H1 (cell line): ENCODE data around the gene MARCKS. TPM values are rescaled to one million over a fixed set of nuclear protein-coding genes. Genes with fewer than 3 reads are reported as not detected.

ENCODE experiments used
- BACH1 ChIP-seq: IDR thresholded peaks from 2 replicates; pipeline ENCODE4 v1.6.1; 2012; ENCODE audit warnings: low read length, improper control_type of control experiment
- CBX5 ChIP-seq: fragments of 300-800, 300-1000 bp; sonication (generic); IDR thresholded peaks from 2 replicates; pipeline ENCODE4 v1.7.1; 2016; ENCODE audit warnings: antibody characterized with exemption, low read length, low read depth
- KDM4A ChIP-seq: IDR thresholded peaks from one replicate; pipeline ENCODE4 v1.7.1; 2012; ENCODE audit warnings: low read depth, mild to moderate bottlenecking, moderate library complexity, low read length, inconsistent platforms; ENCODE audit not compliant: severe bottlenecking
- MAFK ChIP-seq: IDR thresholded peaks from 2 replicates; pipeline ENCODE4 v1.6.1; 2012; ENCODE audit warnings: low read depth, mild to moderate bottlenecking, improper control_type of control experiment, low read length
- NANOG ChIP-seq: IDR thresholded peaks from 2 replicates; pipeline ENCODE4 v1.6.1; 2011; ENCODE audit warnings: low read length, low read depth, mild to moderate bottlenecking, inconsistent platforms; ENCODE audit not compliant: insufficient read depth, poor library complexity, severe bottlenecking
- PHF8 ChIP-seq: fragments of 200-600 bp; sonication (generic); conservative IDR thresholded peaks from 2 replicates; pipeline ENCODE4 v1.7.1; 2012; ENCODE audit warnings: low read depth, mild to moderate bottlenecking, inconsistent platforms, low read length, moderate library complexity
- RAD21 ChIP-seq, 2 experiments: IDR thresholded peaks in 1 of 2; conservative IDR thresholded peaks in 1 of 2; 2 replicates each; pipeline ENCODE4 v1.6.1; 2011; ENCODE audit warnings: low read depth in 2 of 2, low read length in 2 of 2, improper control_type of control experiment in 1 of 2, inconsistent platforms in 1 of 2, mild to moderate bottlenecking in 1 of 2, moderate library complexity in 1 of 2
- TEAD4 ChIP-seq: IDR thresholded peaks from 2 replicates; pipeline ENCODE4 v1.6.1; 2012; ENCODE audit warnings: low read depth, low read length, inconsistent platforms, mixed read lengths
- polyA plus RNA-seq, 7 experiments: library from polyadenylated mRNA; depleted of rRNA in 3 of 7; stranded (reverse) in 5 of 7; unstranded in 2 of 7; fragments of >200 nt in 5 of 7; fragments of 200-250 nt in 2 of 7; gene quantifications; 1 replicate in 5 of 7; 2 replicates in 1 of 7; 4 replicates in 1 of 7; pipeline versions ENCODE4 v1.2.1 to v1.2.3, GENCODE V29; 2011 to 2013; ENCODE audit warnings: missing spikeins in 2 of 7, mixed read lengths in 2 of 7
- total RNA-seq: library from RNA; stranded (reverse); fragmentation: NEBNext Ultra II Directional; extraction: Animal tissue kit (Norgen Biotek cat#: 25700); gene quantifications from 2 replicates; pipeline ENCODE4 v1.2.1, GENCODE V29; 2021
- TF ChIP-seq, protein P1 (sequence below): fragments of 300-600 bp; sonication (generic); IDR thresholded peaks from 2 replicates; pipeline ENCODE4 v1.7.1; 2012; ENCODE audit warnings: low read length, moderate library complexity, mild to moderate bottlenecking, inconsistent platforms; ENCODE audit not compliant: insufficient replicate concordance

The MARCKS gene
- total and polyA plus RNA-seq, 2 of the 8 experiments (the other 6 are each of a cell fraction or from before 2014, with no cell fraction given), result 26.6 to 111 TPM

DNA sequence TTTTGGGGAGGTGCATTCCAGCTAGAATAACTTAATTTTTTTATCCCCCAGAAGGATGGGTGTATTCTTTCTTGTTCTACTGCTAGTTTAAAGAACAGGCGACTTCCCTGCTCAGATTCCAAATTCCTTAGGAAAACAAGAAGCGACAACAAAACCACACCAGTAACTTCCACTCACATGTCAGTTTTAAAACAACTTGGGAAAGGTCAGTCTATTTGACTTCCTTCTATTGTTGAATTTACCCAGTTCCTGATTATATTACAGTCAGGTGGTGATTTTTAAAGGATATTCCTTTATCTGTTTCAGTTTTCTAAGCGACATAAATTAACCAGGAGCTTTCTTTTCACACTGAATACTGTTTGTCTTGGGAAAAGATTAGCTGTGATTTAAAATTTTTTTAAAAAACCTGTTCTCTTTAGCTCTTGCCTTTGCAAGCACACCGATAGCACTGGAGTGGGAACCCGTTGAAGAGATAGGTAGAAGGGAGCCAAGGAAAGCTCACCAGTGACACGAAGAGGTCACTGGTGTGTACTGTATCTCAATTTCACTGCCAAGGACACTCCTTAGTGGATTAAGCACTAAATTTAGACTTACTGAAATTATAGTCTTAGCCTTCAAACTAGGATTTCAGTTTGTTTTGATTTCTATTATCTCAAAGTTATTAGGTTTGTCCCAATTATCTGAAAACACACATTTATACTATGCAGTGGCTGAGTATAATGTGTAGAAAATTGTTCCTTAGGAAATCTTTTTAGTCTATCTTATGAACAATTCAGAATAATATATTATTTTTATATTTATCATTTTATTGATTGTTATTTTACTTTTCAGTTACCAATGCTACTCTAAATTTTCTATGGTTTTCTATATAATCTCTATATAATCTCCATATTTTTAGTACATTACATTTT is 22.3 kb downstream of the MARCKS start (continued):
- TF ChIP-seq, protein P1, sequence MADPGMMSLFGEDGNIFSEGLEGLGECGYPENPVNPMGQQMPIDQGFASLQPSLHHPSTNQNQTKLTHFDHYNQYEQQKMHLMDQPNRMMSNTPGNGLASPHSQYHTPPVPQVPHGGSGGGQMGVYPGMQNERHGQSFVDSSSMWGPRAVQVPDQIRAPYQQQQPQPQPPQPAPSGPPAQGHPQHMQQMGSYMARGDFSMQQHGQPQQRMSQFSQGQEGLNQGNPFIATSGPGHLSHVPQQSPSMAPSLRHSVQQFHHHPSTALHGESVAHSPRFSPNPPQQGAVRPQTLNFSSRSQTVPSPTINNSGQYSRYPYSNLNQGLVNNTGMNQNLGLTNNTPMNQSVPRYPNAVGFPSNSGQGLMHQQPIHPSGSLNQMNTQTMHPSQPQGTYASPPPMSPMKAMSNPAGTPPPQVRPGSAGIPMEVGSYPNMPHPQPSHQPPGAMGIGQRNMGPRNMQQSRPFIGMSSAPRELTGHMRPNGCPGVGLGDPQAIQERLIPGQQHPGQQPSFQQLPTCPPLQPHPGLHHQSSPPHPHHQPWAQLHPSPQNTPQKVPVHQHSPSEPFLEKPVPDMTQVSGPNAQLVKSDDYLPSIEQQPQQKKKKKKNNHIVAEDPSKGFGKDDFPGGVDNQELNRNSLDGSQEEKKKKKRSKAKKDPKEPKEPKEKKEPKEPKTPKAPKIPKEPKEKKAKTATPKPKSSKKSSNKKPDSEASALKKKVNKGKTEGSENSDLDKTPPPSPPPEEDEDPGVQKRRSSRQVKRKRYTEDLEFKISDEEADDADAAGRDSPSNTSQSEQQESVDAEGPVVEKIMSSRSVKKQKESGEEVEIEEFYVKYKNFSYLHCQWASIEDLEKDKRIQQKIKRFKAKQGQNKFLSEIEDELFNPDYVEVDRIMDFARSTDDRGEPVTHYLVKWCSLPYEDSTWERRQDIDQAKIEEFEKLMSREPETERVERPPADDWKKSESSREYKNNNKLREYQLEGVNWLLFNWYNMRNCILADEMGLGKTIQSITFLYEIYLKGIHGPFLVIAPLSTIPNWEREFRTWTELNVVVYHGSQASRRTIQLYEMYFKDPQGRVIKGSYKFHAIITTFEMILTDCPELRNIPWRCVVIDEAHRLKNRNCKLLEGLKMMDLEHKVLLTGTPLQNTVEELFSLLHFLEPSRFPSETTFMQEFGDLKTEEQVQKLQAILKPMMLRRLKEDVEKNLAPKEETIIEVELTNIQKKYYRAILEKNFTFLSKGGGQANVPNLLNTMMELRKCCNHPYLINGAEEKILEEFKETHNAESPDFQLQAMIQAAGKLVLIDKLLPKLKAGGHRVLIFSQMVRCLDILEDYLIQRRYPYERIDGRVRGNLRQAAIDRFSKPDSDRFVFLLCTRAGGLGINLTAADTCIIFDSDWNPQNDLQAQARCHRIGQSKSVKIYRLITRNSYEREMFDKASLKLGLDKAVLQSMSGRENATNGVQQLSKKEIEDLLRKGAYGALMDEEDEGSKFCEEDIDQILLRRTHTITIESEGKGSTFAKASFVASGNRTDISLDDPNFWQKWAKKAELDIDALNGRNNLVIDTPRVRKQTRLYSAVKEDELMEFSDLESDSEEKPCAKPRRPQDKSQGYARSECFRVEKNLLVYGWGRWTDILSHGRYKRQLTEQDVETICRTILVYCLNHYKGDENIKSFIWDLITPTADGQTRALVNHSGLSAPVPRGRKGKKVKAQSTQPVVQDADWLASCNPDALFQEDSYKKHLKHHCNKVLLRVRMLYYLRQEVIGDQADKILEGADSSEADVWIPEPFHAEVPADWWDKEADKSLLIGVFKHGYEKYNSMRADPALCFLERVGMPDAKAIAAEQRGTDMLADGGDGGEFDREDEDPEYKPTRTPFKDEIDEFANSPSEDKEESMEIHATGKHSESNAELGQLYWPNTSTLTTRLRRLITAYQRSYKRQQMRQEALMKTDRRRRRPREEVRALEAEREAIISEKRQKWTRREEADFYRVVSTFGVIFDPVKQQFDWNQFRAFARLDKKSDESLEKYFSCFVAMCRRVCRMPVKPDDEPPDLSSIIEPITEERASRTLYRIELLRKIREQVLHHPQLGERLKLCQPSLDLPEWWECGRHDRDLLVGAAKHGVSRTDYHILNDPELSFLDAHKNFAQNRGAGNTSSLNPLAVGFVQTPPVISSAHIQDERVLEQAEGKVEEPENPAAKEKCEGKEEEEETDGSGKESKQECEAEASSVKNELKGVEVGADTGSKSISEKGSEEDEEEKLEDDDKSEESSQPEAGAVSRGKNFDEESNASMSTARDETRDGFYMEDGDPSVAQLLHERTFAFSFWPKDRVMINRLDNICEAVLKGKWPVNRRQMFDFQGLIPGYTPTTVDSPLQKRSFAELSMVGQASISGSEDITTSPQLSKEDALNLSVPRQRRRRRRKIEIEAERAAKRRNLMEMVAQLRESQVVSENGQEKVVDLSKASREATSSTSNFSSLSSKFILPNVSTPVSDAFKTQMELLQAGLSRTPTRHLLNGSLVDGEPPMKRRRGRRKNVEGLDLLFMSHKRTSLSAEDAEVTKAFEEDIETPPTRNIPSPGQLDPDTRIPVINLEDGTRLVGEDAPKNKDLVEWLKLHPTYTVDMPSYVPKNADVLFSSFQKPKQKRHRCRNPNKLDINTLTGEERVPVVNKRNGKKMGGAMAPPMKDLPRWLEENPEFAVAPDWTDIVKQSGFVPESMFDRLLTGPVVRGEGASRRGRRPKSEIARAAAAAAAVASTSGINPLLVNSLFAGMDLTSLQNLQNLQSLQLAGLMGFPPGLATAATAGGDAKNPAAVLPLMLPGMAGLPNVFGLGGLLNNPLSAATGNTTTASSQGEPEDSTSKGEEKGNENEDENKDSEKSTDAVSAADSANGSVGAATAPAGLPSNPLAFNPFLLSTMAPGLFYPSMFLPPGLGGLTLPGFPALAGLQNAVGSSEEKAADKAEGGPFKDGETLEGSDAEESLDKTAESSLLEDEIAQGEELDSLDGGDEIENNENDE, result no peak
- no peak for TF ChIP-seq KDM4A
- TF ChIP-seq PHF8, result no peak
- TF ChIP-seq MAFK, result no peak
- peak; percentile 96 to 97 for TF ChIP-seq RAD21 (IDR thresholded peaks at IDR 0.05 in 1 of 2, conservative IDR thresholded peaks at IDR 0.05 in 1 of 2; ENCODE audit: low read depth in 2 of 2, low read length in 2 of 2)
- TF ChIP-seq TEAD4, result no peak
- TF ChIP-seq BACH1, result no peak
- TF ChIP-seq CBX5, result no peak
- no peak for TF ChIP-seq NANOG
